Medulla oblongata (tissue), 1 donor: ENCODE measurements around the gene BLACAT1.
A peak's percentile ranks its signal among the peaks of the same experiment; 100 is the strongest.
"Not testable (repeated sequence)": the region's sequence is repeated elsewhere in the genome, so short reads cannot be mapped to it uniquely, and the experiment has no call there.

Experiments used
- DNase-seq: peaks from one replicate; pipeline ENCODE4 v3.0.0-alpha.2; 2015; ENCODE audit errors: extremely low spot score

Gene BLACAT1

DNA sequence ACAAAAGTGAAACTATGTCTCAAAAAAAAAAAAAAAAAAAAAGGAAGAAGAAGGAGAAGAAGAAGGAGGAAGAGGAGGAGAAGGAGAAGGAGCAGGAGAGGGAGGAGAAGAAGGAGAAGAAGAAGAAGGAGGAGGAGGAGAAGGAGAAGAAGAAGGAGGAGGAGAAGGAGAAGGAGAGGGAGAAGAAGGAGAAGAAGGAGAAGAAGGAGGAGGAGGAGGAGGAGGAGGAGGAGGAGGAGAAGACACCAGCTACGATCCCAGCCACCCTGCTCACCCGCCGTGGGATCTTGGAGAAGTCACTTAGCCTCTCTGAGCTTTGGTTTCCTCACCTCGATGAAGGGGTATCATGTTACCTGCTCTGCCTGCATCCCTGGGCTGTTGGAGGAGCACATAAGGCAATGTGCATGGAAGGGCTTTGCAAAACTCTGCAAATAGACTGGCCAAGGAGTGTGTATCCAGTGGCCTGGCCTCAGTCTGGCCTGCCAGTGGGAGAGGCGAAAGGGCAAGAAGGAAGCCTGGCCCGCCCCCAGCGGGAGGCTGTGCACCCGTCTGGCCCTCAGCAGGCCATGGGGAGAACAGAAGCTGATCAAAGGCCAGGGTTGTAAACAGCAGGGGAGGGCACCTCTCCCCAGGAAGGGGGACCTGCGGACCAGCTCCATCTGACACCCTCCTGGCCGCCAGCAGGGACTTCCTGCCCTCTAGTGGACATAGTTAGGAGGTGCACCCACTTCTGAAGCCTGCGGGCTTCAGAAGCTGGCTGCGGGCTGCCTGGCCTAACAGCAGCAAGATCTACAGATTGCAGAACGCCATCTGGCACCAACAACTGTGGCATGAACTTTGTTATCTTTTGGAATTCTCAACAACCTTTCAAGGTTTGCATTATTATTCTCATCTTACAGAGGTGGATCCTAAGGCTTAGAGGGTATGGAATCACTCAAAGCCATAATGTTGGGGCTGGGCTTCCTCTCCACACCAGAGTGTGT lies 29.4 kb upstream of the BLACAT1 start:
- peak; percentile 87 for DNase-seq

DNA sequence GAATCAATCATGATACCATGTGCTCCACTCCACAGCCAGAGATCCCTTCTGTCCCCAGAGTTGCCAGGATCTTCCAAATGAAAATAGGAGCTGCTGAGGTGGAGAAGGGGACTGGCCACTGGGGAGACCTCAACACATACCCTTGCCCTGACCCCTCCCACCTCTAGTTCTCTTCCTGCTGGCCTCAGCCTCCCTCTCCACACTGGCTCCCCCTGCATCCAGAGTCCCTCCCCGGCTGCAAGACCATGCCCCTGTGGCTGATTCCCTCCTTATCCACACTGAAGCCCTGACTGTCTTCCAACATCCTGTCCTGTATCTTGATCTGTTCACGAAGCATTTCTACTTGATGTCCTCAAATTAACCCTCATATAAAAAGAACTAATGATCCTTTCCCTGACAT lies 27.5 kb upstream of the BLACAT1 start:
- no peak for DNase-seq

- not testable (repeated sequence) for DNase-seq
Observed at GRCh38 chr1:205482587-205482986, 26.7 kb upstream of the BLACAT1 start.

DNA sequence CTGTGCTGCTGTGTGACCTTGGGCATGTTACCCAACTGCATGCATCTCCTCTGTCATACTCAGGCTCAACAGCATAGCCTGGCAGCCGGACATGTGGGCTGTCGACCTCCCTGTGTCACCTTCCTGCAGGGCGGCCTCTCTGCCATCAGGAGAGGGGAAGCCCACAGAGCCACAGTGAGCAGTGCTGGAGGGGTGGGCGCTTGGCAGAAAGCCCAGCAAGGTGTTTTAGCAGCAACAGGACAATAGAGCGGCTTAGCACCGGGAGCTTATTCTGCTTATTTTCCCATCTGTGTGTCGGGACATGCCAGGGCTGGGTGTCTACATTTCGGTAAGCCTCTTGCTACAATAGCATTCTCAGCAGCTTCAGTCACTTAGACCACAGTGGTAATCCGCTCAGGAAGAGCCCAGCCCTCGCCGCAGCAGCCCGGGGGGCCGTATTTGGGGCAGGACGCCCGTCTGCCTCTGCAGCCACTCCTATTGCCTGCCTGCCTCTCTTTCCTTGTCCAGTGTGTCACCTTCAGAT lies 25.8 kb upstream of the BLACAT1 start:
- no peak for DNase-seq

DNA sequence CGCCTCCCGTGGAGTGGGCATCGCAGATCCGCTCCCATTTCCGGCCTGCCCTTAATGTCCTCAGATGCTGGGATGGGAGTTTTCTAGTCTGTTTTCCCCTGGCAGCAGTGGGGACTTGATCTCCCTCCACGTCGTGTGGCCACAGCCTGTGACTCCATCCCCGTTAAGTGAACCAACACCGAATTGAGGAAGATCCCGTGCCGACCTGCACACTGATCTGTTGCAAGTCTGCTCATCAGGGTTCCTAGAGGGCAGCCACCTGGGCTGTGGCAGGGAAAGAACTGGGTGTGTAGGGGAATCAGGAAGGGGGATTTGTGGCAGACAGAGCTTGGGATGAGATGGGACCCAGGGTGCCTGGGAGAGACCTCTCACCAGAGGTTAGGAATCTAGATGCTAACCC lies 25.4 kb upstream of the BLACAT1 start:
- no peak for DNase-seq

- no peak for DNase-seq
Observed at GRCh38 chr1:205480349-205480985, 24.6 kb upstream of the BLACAT1 start.

GRCh38 chr1:205478985-205479384 lies 23.1 kb upstream of the BLACAT1 start:
- not testable (repeated sequence) for DNase-seq

- peak; percentile 63 for DNase-seq
Observed at GRCh38 chr1:205477759-205478247, 22.0 kb upstream of the BLACAT1 start.

GRCh38 chr1:205477121-205477758 lies 21.4 kb upstream of the BLACAT1 start:
- no peak for DNase-seq

DNA sequence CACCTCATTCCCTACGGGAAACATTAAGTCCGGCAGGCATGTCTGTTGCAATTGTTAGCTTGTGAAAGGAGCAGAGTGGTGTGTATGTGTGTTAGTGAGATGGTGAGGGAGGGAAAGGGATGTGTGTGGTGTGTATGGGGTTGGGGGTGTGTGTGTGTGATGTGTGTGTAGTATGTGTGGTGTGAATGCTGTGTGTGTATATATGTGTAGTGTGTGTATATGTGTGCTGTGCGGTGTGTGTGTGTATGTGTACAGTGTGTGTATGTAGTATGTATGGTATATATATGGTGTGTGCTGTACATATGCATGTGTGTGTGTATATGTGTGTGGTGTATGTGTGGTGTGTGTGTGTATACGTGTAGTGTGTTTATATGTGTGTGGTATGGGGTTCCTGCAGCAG lies 20.8 kb upstream of the BLACAT1 start:
- DNase-seq, result no peak

DNA sequence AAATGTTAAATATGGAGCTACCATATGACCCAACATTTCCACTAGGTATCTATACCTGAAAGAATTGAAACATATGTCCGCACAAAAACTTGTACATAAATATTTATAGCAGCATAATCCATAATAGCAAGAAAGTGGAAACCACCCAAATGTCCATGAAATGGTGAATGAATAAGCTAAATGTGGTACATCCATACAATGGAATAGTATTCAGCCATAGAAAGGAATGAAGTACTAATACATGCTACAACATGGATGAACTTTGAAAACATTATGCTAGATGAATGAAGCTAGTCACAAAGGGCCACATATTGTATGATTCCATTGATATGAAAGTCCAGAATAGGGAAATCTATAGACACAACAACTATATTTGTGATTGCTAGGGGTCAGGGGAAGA lies 20.0 kb upstream of the BLACAT1 start:
- DNase-seq, result no peak

GRCh38 chr1:205474571-205474970 lies 18.7 kb upstream of the BLACAT1 start:
- DNase-seq, result no peak

DNA sequence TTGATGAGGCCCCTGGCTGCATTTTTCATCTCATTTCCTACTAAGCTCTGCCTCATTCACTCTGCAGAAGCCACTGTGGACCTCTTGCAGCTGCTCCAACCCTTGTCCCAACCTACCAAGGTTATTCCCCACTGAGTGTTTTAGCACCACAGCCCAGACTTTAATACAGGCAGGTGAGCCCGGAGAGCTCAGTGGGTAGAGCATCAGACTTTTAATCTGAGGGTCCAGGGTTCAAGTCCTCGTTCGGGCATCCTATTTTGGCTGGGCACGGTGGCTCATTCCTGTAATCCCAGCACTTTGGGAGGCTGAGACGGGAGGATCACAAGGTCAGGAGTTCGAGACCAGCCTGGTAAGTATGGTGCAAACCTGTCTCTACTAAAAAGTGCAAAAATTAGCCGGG lies 18.1 kb upstream of the BLACAT1 start:
- no peak for DNase-seq

GRCh38 chr1:205473475-205473874 lies 17.6 kb upstream of the BLACAT1 start:
- no peak for DNase-seq

GRCh38 chr1:205472737-205473441 lies 17.0 kb upstream of the BLACAT1 start:
- no peak for DNase-seq

DNA sequence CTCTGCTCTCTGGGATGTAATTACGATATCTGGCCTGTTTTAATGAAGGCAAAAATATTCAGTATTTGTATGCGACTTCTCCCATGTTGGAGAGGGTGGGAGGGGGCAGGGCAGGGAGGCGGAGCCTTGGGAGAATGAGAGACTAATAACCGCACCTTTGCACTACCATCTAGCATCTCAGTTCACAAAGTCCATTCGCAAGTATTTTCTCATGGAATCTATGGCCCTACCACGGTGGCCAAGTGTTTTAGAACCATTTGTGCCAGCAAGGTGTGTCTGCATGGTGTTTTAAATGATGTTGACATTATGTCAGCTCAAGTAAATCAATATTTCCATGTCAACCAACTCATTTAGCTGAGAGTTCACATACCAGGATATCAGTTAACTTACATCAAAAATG lies 14.3 kb upstream of the BLACAT1 start:
- no peak for DNase-seq

DNA sequence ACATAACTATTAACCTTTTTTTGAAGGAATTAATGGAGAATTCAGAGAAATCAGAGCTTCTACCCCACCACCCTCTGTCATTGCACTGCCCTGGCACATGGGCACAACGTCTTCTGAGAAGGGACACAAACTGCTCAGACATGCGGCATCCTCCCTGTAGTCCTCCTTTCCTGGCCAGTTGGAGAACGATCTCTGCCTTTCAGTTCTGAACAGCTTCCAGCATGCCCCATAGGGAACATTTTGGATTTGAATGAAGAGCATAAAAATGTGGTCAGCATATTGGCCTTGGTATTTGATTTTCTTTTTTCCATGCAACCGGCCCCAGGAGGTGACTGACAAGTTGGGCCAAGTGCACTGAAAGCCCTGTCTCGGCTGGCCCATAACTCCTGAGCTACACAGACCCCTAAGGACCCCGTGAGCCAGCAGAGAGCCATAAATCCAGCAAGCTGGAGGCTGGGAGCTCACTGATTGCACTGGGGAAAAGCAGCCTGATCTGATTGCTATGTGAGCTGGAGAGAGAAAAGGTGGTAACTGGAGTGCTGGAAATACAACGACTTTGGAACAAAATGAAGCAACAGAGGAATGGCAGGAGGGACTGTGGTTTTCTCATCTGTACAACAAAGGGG lies 10.9 kb upstream of the BLACAT1 start:
- no peak for DNase-seq

GRCh38 chr1:205465392-205465791 lies 9.5 kb upstream of the BLACAT1 start:
- no peak for DNase-seq

GRCh38 chr1:205458777-205459566 lies 3.1 kb upstream of the BLACAT1 start:
- DNase-seq, result no peak
